Measurements from ENCODE around the gene PPP1R1B. TPM values are rescaled to one million over a fixed set of nuclear protein-coding genes. Genes with fewer than 3 reads are reported as not detected.

PPP1R1B gene
- total and polyA plus RNA-seq, 9 of the 15 experiments (the other 6 are each of a cell fraction or from before 2014, with no cell fraction given), result 0.07 to 0.18 (median 0.10) TPM; not detected in 4

- Histone ChIP-seq H3K4me1 (replicated peaks in 1 of 2; ENCODE audit: control insufficient read depth in 2 of 2, insufficient read depth in 2 of 2, low read length in 2 of 2) (peaks cover 53 to 62% of the 10 kb centered on the region in 2 experiments), H3K4me3 (no peak overlapping the region), H2AFZ (ENCODE audit: low read depth, low read length) (no peak overlapping the region), H3K4me2 (ENCODE audit: insufficient read depth, low read length) (peak overlapping the region; percentile 12; the same call in 1 of the 2 replicates), H3K9me3 (replicated peaks; ENCODE audit: control insufficient read depth, insufficient read depth, low read depth, low read length) (no peaks in the 10 kb centered on the region), H3K79me2 (ENCODE audit: control insufficient read depth, insufficient read depth, low read length) (peaks cover 52% of the 10 kb centered on the region), H3K9ac (ENCODE audit: insufficient read depth in 1 of 2, low read depth in 2 of 2, low read length in 2 of 2) (peak overlapping the region in 1 of 2 experiments; percentile 89; a peak in 2 of 4 replicates), H3K27me3 (ENCODE audit: control insufficient read depth in 2 of 2, insufficient read depth in 2 of 2, low read length in 2 of 2) (no peaks in the 10 kb centered on the region), H3K36me3 (ENCODE audit: control insufficient read depth, insufficient read depth, low read length) (peaks cover 39% of the 10 kb centered on the region), H3K9me1 (ENCODE audit: control insufficient read depth, insufficient read depth, low read length) (no peaks in the 10 kb centered on the region), H3K27ac (ENCODE audit: extremely low read depth, low read depth, low read length) (peak overlapping the region; percentile 34; the same call in 2 of the 3 replicates), H4K20me1 (replicated peaks; ENCODE audit: control insufficient read depth, insufficient read depth, low read length) (no peaks in the 10 kb centered on the region)
- WGBS (ENCODE audit: insufficient coverage, low coverage, missing lambda C conversion rate), result 40% methylated on average over 7 of the region's 7 CpGs
- TF ChIP-seq E2F3 (CRISPR knock-in tag; IDR thresholded peaks at IDR 0.05) (no peak), ZNF263 (CRISPR knock-in tag; IDR thresholded peaks at IDR 0.05; ENCODE audit: borderline replicate concordance) (peak; percentile 40; the same call in 1 of the 2 replicates)
- no peak for FAIRE-seq
- in situ Hi-C loops (cut with MboI) (no loop called here), intact Hi-C loops (cut with micrococcal nuclease) (no loop called here)
- no peak for DNase-seq (ENCODE audit: extremely low read depth in 1 of 4, low spot score in 3 of 4)
- CTCF ChIA-PET (ENCODE audit: low intra/inter-chr PET ratio), result interaction anchor here (0.7 to 3.3 kb wide), 2 partner anchors 30 to 78 kb away, joined by 4 to 38 read pairs; no protein-coding TSS in a partner anchor
- no peak; the same call in 2 of the 3 replicates for ATAC-seq
- BruUV-seq (replicated peaks), result no TSS peak
- POLR2A ChIA-PET, result interaction anchor here (0.7 to 1.2 kb wide), 4 partner anchors 9 to 97 kb away, joined by 3 to 6 read pairs (median 4); no protein-coding TSS in a partner anchor
Measured at GRCh38 chr17:39652587-39653315, 26.0 kb downstream of the PPP1R1B start.

GRCh38 chr17:39653316-39653661, 26.5 kb downstream of the PPP1R1B start:
- ATAC-seq, result peak; percentile 57
- WGBS (ENCODE audit: insufficient coverage, low coverage, missing lambda C conversion rate), result 0% methylated on average over 4 of the region's 12 CpGs
- no peaks in the 10 kb centered on the region for H3K9me1 ChIP-seq (ENCODE audit: control insufficient read depth, insufficient read depth, low read length)
- POLR2A ChIA-PET, result interaction anchor here (0.9 to 1.4 kb wide), 4 partner anchors 8 to 20 kb away, joined by 3 to 9 read pairs (median 4); partner anchors contain the start of gene TCAP
- no peak overlapping the region for H2AFZ ChIP-seq (ENCODE audit: low read depth, low read length)
- H3K27ac ChIP-seq (ENCODE audit: extremely low read depth, low read depth, low read length), result no peak overlapping the region; the same call in 2 of the 3 replicates
- H3K9me3 ChIP-seq (replicated peaks; ENCODE audit: control insufficient read depth, insufficient read depth, low read depth, low read length), result no peaks in the 10 kb centered on the region
- DNase-seq (ENCODE audit: extremely low read depth in 1 of 4, low spot score in 3 of 4), result peak; percentile 61 to 66 (median 64)
- peaks cover 45% of the 10 kb centered on the region for H3K36me3 ChIP-seq (ENCODE audit: control insufficient read depth, insufficient read depth, low read length)
- intact Hi-C loops (cut with micrococcal nuclease), result no loop called here
- peak overlapping the region; percentile 12; the same call in 1 of the 2 replicates for H3K4me2 ChIP-seq (ENCODE audit: insufficient read depth, low read length)
- peak overlapping the region in 1 of 2 experiments; percentile 89; a peak in 2 of 4 replicates for H3K9ac ChIP-seq (ENCODE audit: insufficient read depth in 1 of 2, low read depth in 2 of 2, low read length in 2 of 2)
- peaks cover 53 to 56% of the 10 kb centered on the region in 2 experiments for H3K4me1 ChIP-seq (replicated peaks in 1 of 2; ENCODE audit: control insufficient read depth in 2 of 2, insufficient read depth in 2 of 2, low read length in 2 of 2)
- H3K27me3 ChIP-seq (ENCODE audit: control insufficient read depth in 2 of 2, insufficient read depth in 2 of 2, low read length in 2 of 2), result no peaks in the 10 kb centered on the region
- FAIRE-seq, result no peak
- peaks cover 52% of the 10 kb centered on the region for H3K79me2 ChIP-seq (ENCODE audit: control insufficient read depth, insufficient read depth, low read length)
- in situ Hi-C loops (cut with MboI), result no loop called here
- CTCF ChIA-PET (ENCODE audit: low intra/inter-chr PET ratio), result interaction anchor here (0.6 to 3.3 kb wide), 3 partner anchors 10 to 77 kb away, joined by 3 to 38 read pairs (median 4); no protein-coding TSS in a partner anchor
- H3K4me3 ChIP-seq, result no peak overlapping the region
- BruUV-seq (replicated peaks), result no TSS peak
- no peaks in the 10 kb centered on the region for H4K20me1 ChIP-seq (replicated peaks; ENCODE audit: control insufficient read depth, insufficient read depth, low read length)
- TF ChIP-seq TEAD4 (IDR thresholded peaks at IDR 0.05; ENCODE audit: low read length) (no peak), TEAD4 (CRISPR knock-in tag; IDR thresholded peaks at IDR 0.05; ENCODE audit: borderline replicate concordance) (no peak), TFE3 (CRISPR knock-in tag; IDR thresholded peaks at IDR 0.05) (no peak), POLR2G (IDR thresholded peaks at IDR 0.05; ENCODE audit: low read depth, low read length) (0 out of 2 replicates have a peak, but pooled peaks have one; percentile 21), ZNF146 (CRISPR knock-in tag; IDR thresholded peaks at IDR 0.05; ENCODE audit: unreplicated experiment) (no peak), C11orf30 (IDR thresholded peaks at IDR 0.05; ENCODE audit: low read depth) (no peak), HNRNPUL1 (IDR thresholded peaks at IDR 0.05; ENCODE audit: low read length) (no peak), SLC30A9 (CRISPR knock-in tag; IDR thresholded peaks at IDR 0.05) (no peak), ZBTB17 (CRISPR knock-in tag; IDR thresholded peaks at IDR 0.05) (no peak), SMAD2 (IDR thresholded peaks at IDR 0.05; ENCODE audit: low read depth, low read length) (no peak), ZNF24 (IDR thresholded peaks at IDR 0.05) (no peak), HMGN3 (IDR thresholded peaks at IDR 0.05; ENCODE audit: borderline replicate concordance, extremely low read depth, insufficient read length, low read depth, low read length) (peak; percentile 39)
